H9 (cell line): ENCODE results near the gene KRT27. TPM values are rescaled to one million over a fixed set of nuclear protein-coding genes. Genes with fewer than 3 reads are reported as not detected.

Experiments
- DNase-seq: peaks from one replicate; pipeline ENCODE4 v3.0.0-alpha.2; 2017
- H2AFZ ChIP-seq: one replicate; pipeline ENCODE4 v1.6.1; 2013; ENCODE audit warnings: mild to moderate bottlenecking, low read length, control low read depth, moderate library complexity
- H2AK5ac ChIP-seq: 2 replicates; pipeline ENCODE4 v1.6.1; 2013; ENCODE audit warnings: low read length, control low read depth, mixed read lengths; ENCODE audit not compliant: insufficient read length
- H2BK120ac ChIP-seq: one replicate; pipeline ENCODE4 v1.6.1; 2013; ENCODE audit warnings: low read depth, mild to moderate bottlenecking, low read length, control low read depth, inconsistent platforms; ENCODE audit not compliant: poor library complexity, severe bottlenecking
- H2BK12ac ChIP-seq: 2 replicates; pipeline ENCODE4 v1.6.1; 2013; ENCODE audit warnings: low read length, control low read depth, mixed read lengths, low read depth; ENCODE audit not compliant: insufficient read length
- H2BK15ac ChIP-seq: 2 replicates; pipeline ENCODE4 v1.6.1; 2013; ENCODE audit warnings: low read depth, low read length, control low read depth
- H2BK20ac ChIP-seq: one replicate; pipeline ENCODE4 v1.6.1; 2013; ENCODE audit warnings: low read depth, mild to moderate bottlenecking, low read length, control low read depth, inconsistent platforms; ENCODE audit not compliant: poor library complexity, severe bottlenecking
- H2BK5ac ChIP-seq: 2 replicates; pipeline ENCODE4 v1.6.1; 2013; ENCODE audit warnings: low read length, control low read depth, mixed read lengths; ENCODE audit not compliant: insufficient read length
- H3K14ac ChIP-seq: 2 replicates; pipeline ENCODE4 v1.6.1; 2013; ENCODE audit warnings: low read length, control low read depth; ENCODE audit not compliant: insufficient read depth
- H3K18ac ChIP-seq: 2 replicates; pipeline ENCODE4 v1.6.1; 2013; ENCODE audit warnings: low read depth, mild to moderate bottlenecking, mixed read lengths, low read length, control low read depth; ENCODE audit not compliant: insufficient read length
- H3K23ac ChIP-seq: 2 replicates; pipeline ENCODE4 v1.6.1; 2013; ENCODE audit warnings: low read length, control low read depth, mixed read lengths, low read depth; ENCODE audit not compliant: insufficient read length
- H3K23me2 ChIP-seq: 2 replicates; pipeline ENCODE4 v1.6.1; 2013; ENCODE audit warnings: low read depth, mild to moderate bottlenecking, mixed read lengths, low read length, control low read depth; ENCODE audit not compliant: insufficient read length, poor library complexity, severe bottlenecking
- H3K27ac ChIP-seq: 2 replicates; pipeline ENCODE4 v1.5.1; 2013; ENCODE audit warnings: low read length, control low read depth, mixed read lengths, low read depth; ENCODE audit not compliant: insufficient read length
- H3K27me3 ChIP-seq: 2 replicates; pipeline ENCODE4 v1.6.1; 2013; ENCODE audit warnings: low read length, control low read depth, inconsistent platforms; ENCODE audit not compliant: insufficient read depth
- H3K4ac ChIP-seq: 2 replicates; pipeline ENCODE4 v1.6.1; 2013; ENCODE audit warnings: low read depth, mild to moderate bottlenecking, control low read depth, inconsistent platforms, low read length, moderate library complexity
- H3K4me1 ChIP-seq: 2 replicates; pipeline ENCODE4 v1.6.1; 2013; ENCODE audit warnings: low read length, control low read depth, inconsistent platforms; ENCODE audit not compliant: insufficient read depth
- H3K4me2 ChIP-seq: 2 replicates; pipeline ENCODE4 v1.6.1; 2013; ENCODE audit warnings: low read length, control low read depth, mixed read lengths; ENCODE audit not compliant: insufficient read length, insufficient read depth
- H3K56ac ChIP-seq: 2 replicates; pipeline ENCODE4 v1.6.1; 2013; ENCODE audit warnings: low read depth, mild to moderate bottlenecking, mixed read lengths, low read length, control low read depth; ENCODE audit not compliant: insufficient read length
- H3K79me1 ChIP-seq: 2 replicates; pipeline ENCODE4 v1.6.1; 2013; ENCODE audit warnings: low read depth, mild to moderate bottlenecking, moderate library complexity, low read length, control low read depth, inconsistent platforms; ENCODE audit not compliant: insufficient read depth, poor library complexity, severe bottlenecking
- H3K79me2 ChIP-seq: 2 replicates; pipeline ENCODE4 v1.6.1; 2013; ENCODE audit warnings: low read length, control low read depth, inconsistent platforms; ENCODE audit not compliant: insufficient read depth
- H3K9ac ChIP-seq: 2 replicates; pipeline ENCODE4 v1.6.1; 2013; ENCODE audit warnings: low read length, control low read depth, mixed read lengths; ENCODE audit not compliant: insufficient read length; ENCODE audit errors: extremely low read depth
- H3K9me3 ChIP-seq: one replicate; pipeline ENCODE4 v1.6.1; 2013; ENCODE audit warnings: low read depth, low read length, inconsistent platforms; ENCODE audit not compliant: control insufficient read depth
- H3T11ph ChIP-seq: one replicate; pipeline ENCODE4 v1.6.1; 2013; ENCODE audit warnings: mild to moderate bottlenecking, low read length, control low read depth, inconsistent platforms
- H4K20me1 ChIP-seq: one replicate; pipeline ENCODE4 v1.6.1; 2013; ENCODE audit not compliant: control insufficient read depth, insufficient read length, insufficient read depth
- H4K5ac ChIP-seq: 2 replicates; pipeline ENCODE4 v1.6.1; 2013; ENCODE audit warnings: low read depth, mild to moderate bottlenecking, mixed read lengths, low read length, control low read depth; ENCODE audit not compliant: insufficient read length
- H4K8ac ChIP-seq: replicated peaks from 2 replicates; pipeline ENCODE4 v1.6.1; 2013; ENCODE audit warnings: low read length, control low read depth, mixed read lengths, low read depth; ENCODE audit not compliant: insufficient read length
- H4K91ac ChIP-seq: 2 replicates; pipeline ENCODE4 v1.6.1; 2013; ENCODE audit warnings: low read depth, mild to moderate bottlenecking, moderate library complexity, mixed read lengths, low read length, control low read depth; ENCODE audit not compliant: insufficient read length
- H3K27ac Mint-ChIP-seq, 3 experiments: 2 replicates in 2 of 3; 3 replicates in 1 of 3; pipeline ENCODE4 v1.8.0; 2020 to 2021; ENCODE audit warnings: mixed read lengths in 3 of 3, mild to moderate bottlenecking in 1 of 3, moderate library complexity in 1 of 3
- H3K27me3 Mint-ChIP-seq: 2 replicates; pipeline ENCODE4 v1.8.0; 2021; ENCODE audit warnings: low read depth, mild to moderate bottlenecking, moderate library complexity, mixed read lengths
- H3K36me3 Mint-ChIP-seq, 3 experiments: 2 replicates in 2 of 3; 3 replicates in 1 of 3; pipeline ENCODE4 v1.8.0; 2020 to 2021; ENCODE audit warnings: low read depth in 3 of 3, mixed read lengths in 3 of 3; ENCODE audit not compliant: insufficient read depth in 1 of 3
- H3K4me1 Mint-ChIP-seq, 2 experiments: 2 replicates each; pipeline ENCODE4 v1.8.0; 2020; ENCODE audit warnings: mixed read lengths in 2 of 2
- H3K4me3 Mint-ChIP-seq, 2 experiments: 2 replicates in 1 of 2; 3 replicates in 1 of 2; pipeline ENCODE4 v1.8.0; 2020 to 2021; ENCODE audit warnings: mild to moderate bottlenecking in 2 of 2, mixed read lengths in 2 of 2, moderate library complexity in 1 of 2
- H3K9me3 Mint-ChIP-seq, 2 experiments: 2 replicates in 1 of 2; 3 replicates in 1 of 2; pipeline ENCODE4 v1.8.0; 2020; ENCODE audit warnings: mild to moderate bottlenecking in 2 of 2, mixed read lengths in 2 of 2, moderate library complexity in 1 of 2
- CTCF ChIP-seq: fragments of 200-600 bp; sonication (generic); conservative IDR thresholded peaks from 3 replicates; pipeline ENCODE4 v1.8.0; 2021; ENCODE audit warnings: antibody characterized with exemption, mild to moderate bottlenecking
- WGBS: extraction: QIAGEN DNeasy Blood & Tissue Kit; methylation state at CpG from one replicate; pipeline ENCODE4 v1.1.7; 2013; ENCODE audit warnings: missing lambda C conversion rate, low lambda C conversion rate, mixed read lengths; ENCODE audit not compliant: insufficient read length; ENCODE audit errors: extremely low coverage; 5-methylcytosine and 5-hydroxymethylcytosine counted together
- total RNA-seq: library from RNA; stranded (reverse); gene quantifications from 2 replicates; pipeline ENCODE4 v1.2.1, GENCODE V29; 2021

Gene KRT27
- total RNA-seq, 1 experiment from 2014 or later, result not detected

GRCh38 chr17:40803617-40804082 lies 21.3 kb upstream of the KRT27 start:
- TF ChIP-seq CTCF, result peak; percentile 92
- H2BK15ac ChIP-seq, result no peak overlapping the region
- no peaks in the 10 kb centered on the region for H3K4me1 ChIP-seq
- no peak overlapping the region for H2AFZ ChIP-seq
- H3K18ac ChIP-seq, result no peak overlapping the region
- H4K91ac ChIP-seq, result no peak overlapping the region
- Mint-ChIP-seq H3K9me3 (peaks cover 0 to 4% of the 10 kb centered on the region in 2 experiments; a peak in 2 of 5 replicates), H3K4me3 (no peak overlapping the region), H3K27ac (no peak overlapping the region), H3K36me3 (no peaks in the 10 kb centered on the region), H3K27me3 (peaks cover 51% of the 10 kb centered on the region), H3K4me1 (peaks cover 0 to 2% of the 10 kb centered on the region in 2 experiments; a peak in 1 of 4 replicates)
- H3K4ac ChIP-seq, result no peak overlapping the region
- H3K14ac ChIP-seq, result no peak overlapping the region
- H3K9ac ChIP-seq, result no peak overlapping the region
- no peak overlapping the region for H2BK20ac ChIP-seq
- H3K4me2 ChIP-seq, result no peak overlapping the region
- no peak overlapping the region for H2BK120ac ChIP-seq
- H3K56ac ChIP-seq, result no peak overlapping the region
- H4K8ac ChIP-seq, result no peak overlapping the region
- no peak overlapping the region for H3T11ph ChIP-seq
- no peak overlapping the region for H3K23ac ChIP-seq
- H2BK12ac ChIP-seq, result no peak overlapping the region
- no peaks in the 10 kb centered on the region for H4K20me1 ChIP-seq
- H2BK5ac ChIP-seq, result no peak overlapping the region
- H2AK5ac ChIP-seq, result no peak overlapping the region
- DNase-seq, result peak; percentile 85
- H4K5ac ChIP-seq, result no peak overlapping the region
- no peaks in the 10 kb centered on the region for H3K9me3 ChIP-seq
- no CpG with 5 or more reads among the region's 13 CpGs for WGBS
- no peak overlapping the region for H3K27ac ChIP-seq
- no peaks in the 10 kb centered on the region for H3K79me1 ChIP-seq
- no peaks in the 10 kb centered on the region for H3K79me2 ChIP-seq
- no peaks in the 10 kb centered on the region for H3K23me2 ChIP-seq
- H3K27me3 ChIP-seq, result no peaks in the 10 kb centered on the region
